GM21717 (cell line): ENCODE results near the gene GLE1.

Source experiments
- ATAC-seq: cut with Tn5 transposase; IDR thresholded peaks from one replicate; pipeline ENCODE4 v1.9.1; 2021; ENCODE audit warnings: mild to moderate bottlenecking, moderate library complexity; ENCODE audit not compliant: unreplicated experiment

GLE1 gene

DNA sequence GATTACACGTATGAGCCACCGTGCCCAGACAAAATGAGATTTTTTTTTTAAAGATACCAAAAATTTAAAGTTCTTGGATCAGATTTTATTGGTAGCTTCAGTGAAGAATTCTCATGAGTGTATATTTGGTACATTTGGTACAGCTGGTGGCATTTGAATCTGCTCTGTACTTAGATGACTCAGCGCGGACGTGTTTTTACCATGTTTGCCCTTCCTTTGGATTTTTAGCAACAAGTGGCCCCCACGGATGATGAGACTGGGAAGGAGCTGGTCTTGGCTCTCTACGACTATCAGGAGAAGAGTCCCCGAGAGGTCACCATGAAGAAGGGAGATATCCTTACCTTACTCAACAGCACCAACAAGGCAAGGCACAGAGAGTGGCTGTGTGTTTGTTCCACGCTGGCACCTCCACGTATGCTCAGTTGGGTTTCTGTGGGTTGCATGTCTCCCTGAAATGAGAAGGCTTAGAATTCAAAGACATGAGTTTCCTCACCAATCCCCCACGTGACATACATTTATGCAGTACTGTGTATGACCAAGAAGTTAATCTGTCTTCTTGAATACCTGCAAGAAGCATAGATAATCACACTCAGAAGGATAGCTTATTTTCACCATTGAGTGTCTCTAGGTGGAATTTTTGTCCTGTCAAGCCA is 84.2 kb downstream of the GLE1 start:
- no peak for ATAC-seq
